Uterus (tissue), 2 donors: ENCODE data around the gene TADA2B.

Experiments used
- POLR2A ChIP-seq, 2 donors: fragments of 450-650 bp; IDR thresholded peaks; one replicate each; pipeline ENCODE4 v1.6.1; 2016; ENCODE audit warnings: antibody characterized with exemption in 2 of 2, mild to moderate bottlenecking in 1 of 2, moderate library complexity in 1 of 2
- TF ChIP-seq, protein P1 (sequence below), 4 experiments: fragments of 200-600 bp in 2 of 4; fragments of 450-650 bp in 2 of 4; sonication (generic) in 2 of 4; IDR thresholded peaks; one replicate each; pipeline ENCODE4 v1.5.1; 2016 to 2019; ENCODE audit warnings: antibody characterized with exemption in 4 of 4, mild to moderate bottlenecking in 2 of 4, moderate library complexity in 1 of 4

DNA sequence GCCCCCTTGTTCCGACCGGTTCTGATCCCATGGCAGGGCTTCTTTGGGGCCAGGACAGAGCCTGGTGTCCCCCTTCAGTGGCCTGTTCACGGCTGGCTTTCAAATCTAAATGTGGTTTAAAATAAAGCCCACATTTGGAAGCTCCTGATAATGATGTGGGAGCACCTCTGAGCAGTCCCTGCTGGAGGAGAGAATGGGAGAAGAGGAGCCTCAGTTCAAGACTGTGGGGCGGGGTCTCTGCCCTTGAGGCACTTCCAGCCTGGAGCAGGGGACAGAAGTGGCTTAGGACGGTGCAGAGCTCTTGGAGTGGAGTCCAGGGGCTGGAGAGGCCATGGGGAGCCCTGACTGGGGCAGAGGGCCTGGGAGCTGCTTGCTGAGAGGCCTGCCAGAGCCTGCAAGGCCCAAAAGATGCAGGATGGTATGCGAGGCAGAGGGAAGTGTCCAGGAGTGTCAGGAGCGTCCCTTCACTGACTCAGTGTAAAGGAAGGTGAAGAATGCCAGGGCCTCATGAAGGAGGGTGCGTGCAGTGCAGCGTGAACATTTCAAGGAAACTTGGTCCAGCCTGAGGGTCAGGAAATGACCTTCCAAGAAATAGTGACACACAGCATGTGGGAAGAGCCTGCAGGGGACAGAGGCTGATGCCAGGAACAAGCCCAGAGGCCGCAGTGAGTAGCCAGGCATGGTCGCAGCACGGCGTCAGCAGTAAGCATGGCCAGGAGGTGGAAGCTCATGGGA, 21.1 kb upstream of the TADA2B start:
- TF ChIP-seq, protein P1, sequence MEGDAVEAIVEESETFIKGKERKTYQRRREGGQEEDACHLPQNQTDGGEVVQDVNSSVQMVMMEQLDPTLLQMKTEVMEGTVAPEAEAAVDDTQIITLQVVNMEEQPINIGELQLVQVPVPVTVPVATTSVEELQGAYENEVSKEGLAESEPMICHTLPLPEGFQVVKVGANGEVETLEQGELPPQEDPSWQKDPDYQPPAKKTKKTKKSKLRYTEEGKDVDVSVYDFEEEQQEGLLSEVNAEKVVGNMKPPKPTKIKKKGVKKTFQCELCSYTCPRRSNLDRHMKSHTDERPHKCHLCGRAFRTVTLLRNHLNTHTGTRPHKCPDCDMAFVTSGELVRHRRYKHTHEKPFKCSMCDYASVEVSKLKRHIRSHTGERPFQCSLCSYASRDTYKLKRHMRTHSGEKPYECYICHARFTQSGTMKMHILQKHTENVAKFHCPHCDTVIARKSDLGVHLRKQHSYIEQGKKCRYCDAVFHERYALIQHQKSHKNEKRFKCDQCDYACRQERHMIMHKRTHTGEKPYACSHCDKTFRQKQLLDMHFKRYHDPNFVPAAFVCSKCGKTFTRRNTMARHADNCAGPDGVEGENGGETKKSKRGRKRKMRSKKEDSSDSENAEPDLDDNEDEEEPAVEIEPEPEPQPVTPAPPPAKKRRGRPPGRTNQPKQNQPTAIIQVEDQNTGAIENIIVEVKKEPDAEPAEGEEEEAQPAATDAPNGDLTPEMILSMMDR (IDR thresholded peaks at IDR 0.05): no peak
- TF ChIP-seq POLR2A (IDR thresholded peaks at IDR 0.05): no peak
